ENCODE data around the gene ZNF664.

DNA sequence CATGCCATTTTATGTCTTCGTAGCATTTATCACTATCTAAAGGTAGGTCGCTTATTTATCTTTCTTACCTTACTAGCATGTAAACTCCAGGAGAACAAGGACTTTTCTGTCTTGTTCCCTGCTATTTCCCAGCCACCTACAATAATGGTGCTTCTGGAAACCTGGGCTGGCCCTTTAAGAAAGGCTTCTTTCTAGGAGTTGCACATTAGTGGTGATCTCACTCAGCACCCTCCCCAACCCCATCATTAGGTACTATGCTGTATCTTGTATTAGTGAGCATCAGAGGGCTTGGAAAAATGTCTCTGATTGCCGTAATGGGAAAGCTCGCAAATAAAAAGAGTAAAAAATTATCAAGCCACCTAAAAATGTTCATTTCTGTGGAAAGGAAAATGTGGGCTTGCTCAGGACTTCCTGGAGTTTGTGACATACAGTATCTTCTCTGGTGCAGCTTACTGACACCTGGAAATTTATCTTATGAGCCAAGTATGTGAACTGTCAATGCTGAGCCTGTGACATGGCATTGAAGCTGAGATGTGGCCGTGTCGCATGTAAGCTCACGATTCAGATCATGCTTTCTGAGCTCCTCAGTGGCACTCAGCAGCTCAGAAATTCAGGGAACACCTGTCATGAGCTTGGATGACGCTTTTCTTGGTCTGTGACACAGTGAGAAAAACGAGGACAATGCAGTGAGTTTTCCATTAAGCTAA is 12.8 kb upstream of the ZNF664 start:
- TF ChIP-seq, protein P1, sequence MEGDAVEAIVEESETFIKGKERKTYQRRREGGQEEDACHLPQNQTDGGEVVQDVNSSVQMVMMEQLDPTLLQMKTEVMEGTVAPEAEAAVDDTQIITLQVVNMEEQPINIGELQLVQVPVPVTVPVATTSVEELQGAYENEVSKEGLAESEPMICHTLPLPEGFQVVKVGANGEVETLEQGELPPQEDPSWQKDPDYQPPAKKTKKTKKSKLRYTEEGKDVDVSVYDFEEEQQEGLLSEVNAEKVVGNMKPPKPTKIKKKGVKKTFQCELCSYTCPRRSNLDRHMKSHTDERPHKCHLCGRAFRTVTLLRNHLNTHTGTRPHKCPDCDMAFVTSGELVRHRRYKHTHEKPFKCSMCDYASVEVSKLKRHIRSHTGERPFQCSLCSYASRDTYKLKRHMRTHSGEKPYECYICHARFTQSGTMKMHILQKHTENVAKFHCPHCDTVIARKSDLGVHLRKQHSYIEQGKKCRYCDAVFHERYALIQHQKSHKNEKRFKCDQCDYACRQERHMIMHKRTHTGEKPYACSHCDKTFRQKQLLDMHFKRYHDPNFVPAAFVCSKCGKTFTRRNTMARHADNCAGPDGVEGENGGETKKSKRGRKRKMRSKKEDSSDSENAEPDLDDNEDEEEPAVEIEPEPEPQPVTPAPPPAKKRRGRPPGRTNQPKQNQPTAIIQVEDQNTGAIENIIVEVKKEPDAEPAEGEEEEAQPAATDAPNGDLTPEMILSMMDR (IDR thresholded peaks at IDR 0.05) = no peak
- TF ChIP-seq POLR2A (IDR thresholded peaks at IDR 0.05) = no peak
- no peak for TF ChIP-seq POLR2AphosphoS5 (IDR thresholded peaks at IDR 0.05)

Data from upper lobe of left lung (tissue), 4 donors.